Right lobe of liver (tissue), 6 donors: ENCODE results near the gene BTG1. TPM values are rescaled to one million over a fixed set of nuclear protein-coding genes. Genes with fewer than 3 reads are reported as not detected.

Experiments used
- ATAC-seq, 4 donors: fragments of 200-7000 bp; cut with Tn5 transposase; one replicate each; pipeline ENCODE4 v1.9.1; 2020; ENCODE audit warnings: mild to moderate bottlenecking in 4 of 4, moderate library complexity in 4 of 4
- DNase-seq, 3 donors: peaks; one replicate each; pipeline ENCODE4 v3.0.0-alpha.2; 2020
- H3K27ac ChIP-seq, 3 donors: fragments of 200-600 bp; one replicate each; pipeline ENCODE4 v1.8.0; 2022
- H3K27me3 ChIP-seq, 2 donors: fragments of 200-600 bp; one replicate each; pipeline ENCODE4 v1.8.0; 2022
- H3K36me3 ChIP-seq, 4 donors: fragments of 200-600 bp; sonication (generic) in 1 of 4; one replicate each; pipeline versions ENCODE4 v1.5.1 to v1.8.0; 2017 to 2022; ENCODE audit warnings: control low read depth in 1 of 4
- H3K4me1 ChIP-seq, 4 donors: fragments of 200-600 bp; sonication (generic) in 1 of 4; one replicate each; pipeline versions ENCODE4 v1.5.1 to v1.8.0; 2017 to 2022; ENCODE audit warnings: control low read depth in 1 of 4
- H3K4me3 ChIP-seq, 3 donors: fragments of 200-600 bp; one replicate each; pipeline ENCODE4 v1.8.0; 2022
- H3K9me3 ChIP-seq, 4 donors: fragments of 200-600 bp; sonication (generic) in 1 of 4; one replicate each; pipeline versions ENCODE4 v1.5.1 to v1.8.0; 2017 to 2022; ENCODE audit warnings: control low read depth in 1 of 4
- CTCF ChIP-seq, 4 donors: fragments of 200-600 bp in 3 of 4; fragments of 450-650 bp in 1 of 4; IDR thresholded peaks; one replicate each; pipeline versions ENCODE4 v1.5.1 to v1.8.0; 2016 to 2022; ENCODE audit warnings: antibody characterized with exemption in 4 of 4, mild to moderate bottlenecking in 2 of 4
- POLR2A ChIP-seq: fragments of 450-650 bp; IDR thresholded peaks from one replicate; pipeline ENCODE4 v1.6.1; 2017; ENCODE audit warnings: antibody characterized with exemption, mild to moderate bottlenecking
- WGBS: methylation state at CpG from one replicate; pipeline ENCODE4 v1.1.6; 2018; ENCODE audit warnings: low coverage, low lambda C conversion rate; ENCODE audit not compliant: insufficient coverage; ENCODE audit errors: missing lambda C conversion rate; 5-methylcytosine and 5-hydroxymethylcytosine counted together
- intact Hi-C, 2 donors: fragments of 100-400 bp; cut with DNase I; formaldehyde crosslinking; loops; one replicate each; pipeline versions ENCODE4 v1.11.2 to v1.14.1; 2022
- total RNA-seq, 6 experiments: library from RNA; depleted of rRNA in 2 of 6; stranded (reverse); fragments of >200 nt in 2 of 6; fragmentation: NEBNext Ultra II Directional in 3 of 6; extraction: Animal tissue kit (Norgen Biotek cat#: 25700) in 3 of 6; gene quantifications; one replicate each; pipeline versions ENCODE4 v1.1.0 to v1.2.4, GENCODE V29; 2016 to 2023
- donor health status: DM: no; HTN: yes; CAD: no.
- donor health status: DM: no; HTN: no; CAD: no.
- donor health status: DM: no; HTN: no; CAD: no.
- donor health status: DM: no; HTN: yes; CAD: no.
- donor health status: DM: no; HTN: yes; CAD: no.

BTG1 gene
- total RNA-seq, 6 experiments from 2014 or later = 23.4 to 129 (median 52.8) TPM

- ATAC-seq = no peak
- Histone ChIP-seq H3K27ac (no peak overlapping the region), H3K4me3 (no peak overlapping the region), H3K9me3 (no peaks in the 10 kb centered on the region), H3K27me3 (no peaks in the 10 kb centered on the region), H3K4me1 (peaks cover 0 to 10% (median 0%) of the 10 kb centered on the region in 4 donors), H3K36me3 (no peaks in the 10 kb centered on the region)
- DNase-seq = no peak
- intact Hi-C loops = no loop called here
- WGBS = 81% methylated on average over 3 of the region's 4 CpGs
- TF ChIP-seq CTCF (IDR thresholded peaks at IDR 0.05) = no peak
Measured at GRCh38 chr12:92107094-92107493, 38.6 kb downstream of the BTG1 start.

GRCh38 chr12:92105676-92106075 is 40.0 kb downstream of the BTG1 start:
- H3K27me3 ChIP-seq = no peaks in the 10 kb centered on the region
- TF ChIP-seq CTCF (IDR thresholded peaks at IDR 0.05) = no peak
- no peak overlapping the region for H3K4me3 ChIP-seq
- ATAC-seq (peak in 2 of 4 donors; percentile 21 to 28), DNase-seq (no peak)
- peaks cover 0 to 10% (median 0%) of the 10 kb centered on the region in 4 donors for H3K4me1 ChIP-seq
- intact Hi-C loops = no loop called here
- no peak overlapping the region for H3K27ac ChIP-seq
- H3K36me3 ChIP-seq = no peaks in the 10 kb centered on the region
- 64% methylated on average over 5 of the region's 5 CpGs for WGBS
- H3K9me3 ChIP-seq = no peaks in the 10 kb centered on the region

GRCh38 chr12:92105110-92105509 is 40.5 kb downstream of the BTG1 start:
- Histone ChIP-seq H3K36me3 (no peaks in the 10 kb centered on the region), H3K4me1 (peaks cover 0 to 4% (median 0%) of the 10 kb centered on the region in 4 donors), H3K27ac (no peak overlapping the region), H3K27me3 (no peaks in the 10 kb centered on the region), H3K4me3 (no peak overlapping the region), H3K9me3 (no peaks in the 10 kb centered on the region)
- intact Hi-C loops = no loop called here
- WGBS = 75% methylated on average over 1 of the region's 2 CpGs
- TF ChIP-seq POLR2A (no peak), CTCF (IDR thresholded peaks at IDR 0.05) (no peak)
- DNase-seq = no peak
- ATAC-seq = no peak

GRCh38 chr12:92102606-92103005 is 43.0 kb downstream of the BTG1 start:
- no peak overlapping the region for H3K4me3 ChIP-seq
- intact Hi-C loops = no loop called here
- ATAC-seq (no peak), DNase-seq (no peak)
- WGBS = 58% methylated on average over 2 of the region's 2 CpGs
- H3K27me3 ChIP-seq = no peaks in the 10 kb centered on the region
- no peak overlapping the region for H3K27ac ChIP-seq
- H3K36me3 ChIP-seq = no peaks in the 10 kb centered on the region
- peaks cover 0 to 16% (median 4%) of the 10 kb centered on the region in 4 donors for H3K4me1 ChIP-seq
- no peaks in the 10 kb centered on the region for H3K9me3 ChIP-seq
- TF ChIP-seq POLR2A (no peak), CTCF (IDR thresholded peaks at IDR 0.05) (no peak)
